ENCODE results near the gene SDK2.

SDK2 gene

DNA sequence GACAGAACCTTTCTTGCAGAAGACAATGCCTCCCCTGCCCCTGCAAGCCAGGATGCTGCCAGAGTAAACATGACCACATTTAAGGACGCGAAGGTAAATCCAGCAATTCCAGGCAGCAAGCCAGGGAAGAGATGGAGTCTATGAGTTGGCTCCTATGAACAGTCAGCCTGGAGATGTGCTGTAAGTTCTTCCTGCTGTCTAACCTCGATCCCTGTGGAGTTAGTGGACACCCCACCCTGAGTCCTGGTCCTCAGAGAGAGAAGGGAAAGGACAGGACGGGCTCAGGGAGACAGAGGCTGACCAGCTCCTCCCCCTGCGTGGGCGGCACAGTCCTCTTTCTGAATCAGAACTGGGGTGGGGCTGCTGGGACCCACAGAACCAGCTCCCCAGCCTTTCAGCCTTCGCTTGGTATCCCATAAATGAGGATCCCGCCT is 357.4 kb downstream of the SDK2 start:
- no peak for DNase-seq

DNA sequence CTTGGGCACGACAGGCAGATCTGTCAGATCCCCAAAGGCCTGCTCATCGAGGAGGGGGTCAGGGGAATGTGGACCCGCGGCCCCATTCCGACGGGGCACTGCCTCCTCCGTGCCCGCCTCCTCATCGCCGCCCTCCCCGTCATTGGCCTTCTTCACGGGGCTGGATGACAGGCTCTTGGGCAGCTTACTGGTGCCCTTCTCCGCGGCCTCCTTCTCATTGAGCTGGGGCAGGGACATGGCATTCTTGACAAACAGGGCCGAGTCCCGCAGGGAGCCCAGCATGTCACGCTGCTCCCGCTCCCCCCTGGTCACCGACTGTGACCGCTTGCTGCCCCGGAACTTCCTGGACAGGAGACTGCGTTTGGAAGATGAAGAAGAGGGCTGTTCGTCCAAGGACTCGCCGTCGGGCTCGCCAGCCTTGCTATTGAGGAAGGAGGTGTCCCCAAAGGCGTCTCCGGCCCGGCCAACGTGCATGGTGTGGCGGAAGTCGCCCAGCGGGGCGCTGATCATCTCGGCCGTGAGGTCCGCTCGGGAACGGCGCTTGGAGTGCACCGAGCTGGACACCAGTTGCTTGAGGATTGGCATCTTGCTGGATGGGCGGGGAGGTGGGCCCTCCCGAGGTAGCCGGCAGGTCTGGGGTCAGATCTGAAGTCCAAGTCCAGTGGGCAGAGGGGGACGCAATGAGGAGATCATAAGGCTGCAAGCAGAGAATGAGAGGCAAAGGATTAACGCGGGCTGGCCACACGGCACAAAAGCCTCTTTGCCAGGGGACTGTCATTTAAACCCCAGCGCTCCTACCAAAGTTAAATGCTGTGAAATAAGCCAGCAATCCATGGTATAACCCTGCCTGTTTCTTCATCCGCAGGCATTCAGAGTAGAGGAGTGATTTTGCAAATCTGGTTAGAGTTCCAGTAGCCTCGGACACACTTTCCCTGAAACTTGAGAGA is 358.1 kb downstream of the SDK2 start:
- no peak for DNase-seq

GRCh38 chr17:73285603-73285908 is 358.7 kb downstream of the SDK2 start:
- DNase-seq, result no peak

- DNase-seq, result no peak
Measured at GRCh38 chr17:73284906-73285602, 359.2 kb downstream of the SDK2 start.
